ENCODE results near the gene CFB. TPM values are rescaled to one million over a fixed set of nuclear protein-coding genes. Genes with fewer than 3 reads are reported as not detected.
"Not testable (repeated sequence)": the region's sequence is repeated elsewhere in the genome, so short reads cannot be mapped to it uniquely, and the experiment has no call there.

Gene CFB
- total RNA-seq, 2 donors from 2014 or later: 0.65 TPM; not detected in 1

DNA sequence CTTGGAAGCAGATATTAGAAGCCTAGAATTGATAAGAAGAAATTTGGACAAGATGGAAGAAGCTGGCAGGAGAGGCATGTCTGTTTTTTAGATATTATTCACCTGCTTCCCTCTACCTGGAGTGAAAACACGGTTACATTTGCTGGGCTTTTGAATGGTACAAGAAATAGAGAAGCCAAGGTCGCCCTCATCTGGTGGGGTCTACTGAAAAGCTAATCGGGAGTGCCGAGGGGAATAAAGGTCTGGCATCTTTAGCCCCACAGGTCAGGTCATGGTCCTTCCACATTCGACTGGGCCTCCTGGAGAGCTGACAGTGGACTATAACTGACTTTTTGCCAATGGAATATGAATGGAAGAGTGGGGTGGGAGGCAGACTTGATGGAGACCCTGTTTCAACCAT, 23.0 kb upstream of the CFB start:
- Mint-ChIP-seq H3K4me1 (no peaks in the 10 kb centered on the region), H3K27ac (no peak overlapping the region), H3K36me3 (ENCODE audit: low read depth) (no peaks in the 10 kb centered on the region), H3K4me3 (no peak overlapping the region), H3K27me3 (no peaks in the 10 kb centered on the region)
- H3K9me3 ChIP-seq (ENCODE audit: control insufficient read depth, low read length, poor library complexity, severe bottlenecking): no peaks in the 10 kb centered on the region
- ATAC-seq (no peak), DNase-seq (no peak)

GRCh38 chr6:31927242-31927862, 18.5 kb upstream of the CFB start, which contains the start of gene C2:
Gene C2, plus strand, starts transcription at chr6:31927717. Its CDS starts 36 bp downstream, at chr6:31927753.
- Mint-ChIP-seq H3K36me3 (ENCODE audit: low read depth) (no peaks in the 10 kb centered on the region), H3K27ac (no peak within 1 kb of the TSS), H3K4me1 (no peaks in the 10 kb centered on the region), H3K27me3 (peaks cover 5% of the 10 kb centered on the region), H3K4me3 (no peak within 1 kb of the TSS)
- ATAC-seq: no peak
- H3K9me3 ChIP-seq (ENCODE audit: control insufficient read depth, low read length, poor library complexity, severe bottlenecking): no peaks in the 10 kb centered on the region
- DNase-seq: no peak

GRCh38 chr6:31927863-31928671, 17.8 kb upstream of the CFB start:
- ATAC-seq (no peak), DNase-seq (no peak)
- no peaks in the 10 kb centered on the region for H3K36me3 Mint-ChIP-seq (ENCODE audit: low read depth)
- no peaks in the 10 kb centered on the region for H3K4me1 Mint-ChIP-seq
- H3K9me3 ChIP-seq (ENCODE audit: control insufficient read depth, low read length, poor library complexity, severe bottlenecking): no peaks in the 10 kb centered on the region
- peaks cover 5% of the 10 kb centered on the region for H3K27me3 Mint-ChIP-seq
- no peak overlapping the region for H3K4me3 Mint-ChIP-seq
- no peak overlapping the region for H3K27ac Mint-ChIP-seq

- H3K27me3 Mint-ChIP-seq: peaks cover 5% of the 10 kb centered on the region
- no peak overlapping the region for H3K27ac Mint-ChIP-seq
- DNase-seq (no peak), ATAC-seq (no peak)
- H3K4me1 Mint-ChIP-seq: no peaks in the 10 kb centered on the region
- H3K4me3 Mint-ChIP-seq: no peak overlapping the region
- no peaks in the 10 kb centered on the region for H3K9me3 ChIP-seq (ENCODE audit: control insufficient read depth, low read length, poor library complexity, severe bottlenecking)
- H3K36me3 Mint-ChIP-seq (ENCODE audit: low read depth): no peaks in the 10 kb centered on the region
Measured at GRCh38 chr6:31928672-31928939, 17.3 kb upstream of the CFB start.

GRCh38 chr6:31930962-31931361, 14.9 kb upstream of the CFB start:
- ATAC-seq: no peak
- Mint-ChIP-seq H3K27ac (no peak overlapping the region), H3K4me1 (no peaks in the 10 kb centered on the region), H3K4me3 (no peak overlapping the region), H3K27me3 (peaks cover 5% of the 10 kb centered on the region), H3K36me3 (ENCODE audit: low read depth) (no peaks in the 10 kb centered on the region)
- DNase-seq: no peak
- no peaks in the 10 kb centered on the region for H3K9me3 ChIP-seq (ENCODE audit: control insufficient read depth, low read length, poor library complexity, severe bottlenecking)

- not testable (repeated sequence) for H3K9me3 ChIP-seq (ENCODE audit: control insufficient read depth, low read length, poor library complexity, severe bottlenecking); DNase-seq; H3K4me3 Mint-ChIP-seq; H3K4me1 Mint-ChIP-seq; H3K36me3 Mint-ChIP-seq (ENCODE audit: low read depth); H3K27ac Mint-ChIP-seq; H3K27me3 Mint-ChIP-seq; ATAC-seq
Measured at GRCh38 chr6:31932137-31932536, 13.8 kb upstream of the CFB start.

- Mint-ChIP-seq H3K27me3 (peaks cover 5% of the 10 kb centered on the region), H3K4me1 (no peaks in the 10 kb centered on the region), H3K27ac (no peak overlapping the region), H3K36me3 (ENCODE audit: low read depth) (no peaks in the 10 kb centered on the region), H3K4me3 (no peak overlapping the region)
- DNase-seq: no peak
- ATAC-seq: no peak
- H3K9me3 ChIP-seq (ENCODE audit: control insufficient read depth, low read length, poor library complexity, severe bottlenecking): no peaks in the 10 kb centered on the region
Measured at GRCh38 chr6:31933537-31933936, 12.4 kb upstream of the CFB start.

GRCh38 chr6:31935021-31935420, 10.9 kb upstream of the CFB start:
- H3K27ac Mint-ChIP-seq: no peak overlapping the region
- ATAC-seq: no peak
- H3K36me3 Mint-ChIP-seq (ENCODE audit: low read depth): no peaks in the 10 kb centered on the region
- peaks cover 5% of the 10 kb centered on the region for H3K27me3 Mint-ChIP-seq
- H3K9me3 ChIP-seq (ENCODE audit: control insufficient read depth, low read length, poor library complexity, severe bottlenecking): no peaks in the 10 kb centered on the region
- H3K4me3 Mint-ChIP-seq: no peak overlapping the region
- no peaks in the 10 kb centered on the region for H3K4me1 Mint-ChIP-seq
- DNase-seq: no peak

GRCh38 chr6:31935823-31936222, 10.1 kb upstream of the CFB start:
- no peak for ATAC-seq
- H3K27ac Mint-ChIP-seq: no peak overlapping the region
- peaks cover 6% of the 10 kb centered on the region for H3K27me3 Mint-ChIP-seq
- no peaks in the 10 kb centered on the region for H3K4me1 Mint-ChIP-seq
- no peak for DNase-seq
- H3K36me3 Mint-ChIP-seq (ENCODE audit: low read depth): no peaks in the 10 kb centered on the region
- H3K4me3 Mint-ChIP-seq: no peak overlapping the region
- no peaks in the 10 kb centered on the region for H3K9me3 ChIP-seq (ENCODE audit: control insufficient read depth, low read length, poor library complexity, severe bottlenecking)

- no peak overlapping the region for H3K27ac Mint-ChIP-seq
- H3K4me3 Mint-ChIP-seq: no peak overlapping the region
- DNase-seq (no peak), ATAC-seq (no peak)
- H3K4me1 Mint-ChIP-seq: no peaks in the 10 kb centered on the region
- no peaks in the 10 kb centered on the region for H3K9me3 ChIP-seq (ENCODE audit: control insufficient read depth, low read length, poor library complexity, severe bottlenecking)
- H3K36me3 Mint-ChIP-seq (ENCODE audit: low read depth): no peaks in the 10 kb centered on the region
- H3K27me3 Mint-ChIP-seq: peaks cover 39% of the 10 kb centered on the region
Measured at GRCh38 chr6:31940256-31940664, 5.6 kb upstream of the CFB start.

- H3K36me3 Mint-ChIP-seq (ENCODE audit: low read depth): no peaks in the 10 kb centered on the region
- DNase-seq (no peak), ATAC-seq (no peak)
- H3K27ac Mint-ChIP-seq: no peak overlapping the region
- H3K27me3 Mint-ChIP-seq: peaks cover 44% of the 10 kb centered on the region
- H3K9me3 ChIP-seq (ENCODE audit: control insufficient read depth, low read length, poor library complexity, severe bottlenecking): no peaks in the 10 kb centered on the region
- H3K4me3 Mint-ChIP-seq: no peak overlapping the region
- H3K4me1 Mint-ChIP-seq: peaks cover 8% of the 10 kb centered on the region
Measured at GRCh38 chr6:31943742-31944141, 2.2 kb upstream of the CFB start.

- no peak overlapping the region for H3K4me3 Mint-ChIP-seq
- no peak overlapping the region for H3K27ac Mint-ChIP-seq
- DNase-seq (no peak), ATAC-seq (no peak)
- H3K4me1 Mint-ChIP-seq: peaks cover 8% of the 10 kb centered on the region
- H3K36me3 Mint-ChIP-seq (ENCODE audit: low read depth): no peaks in the 10 kb centered on the region
- H3K27me3 Mint-ChIP-seq: peaks cover 44% of the 10 kb centered on the region
- H3K9me3 ChIP-seq (ENCODE audit: control insufficient read depth, low read length, poor library complexity, severe bottlenecking): no peaks in the 10 kb centered on the region
Measured at GRCh38 chr6:31945154-31945506, 765 bp upstream of the CFB start.

DNA sequence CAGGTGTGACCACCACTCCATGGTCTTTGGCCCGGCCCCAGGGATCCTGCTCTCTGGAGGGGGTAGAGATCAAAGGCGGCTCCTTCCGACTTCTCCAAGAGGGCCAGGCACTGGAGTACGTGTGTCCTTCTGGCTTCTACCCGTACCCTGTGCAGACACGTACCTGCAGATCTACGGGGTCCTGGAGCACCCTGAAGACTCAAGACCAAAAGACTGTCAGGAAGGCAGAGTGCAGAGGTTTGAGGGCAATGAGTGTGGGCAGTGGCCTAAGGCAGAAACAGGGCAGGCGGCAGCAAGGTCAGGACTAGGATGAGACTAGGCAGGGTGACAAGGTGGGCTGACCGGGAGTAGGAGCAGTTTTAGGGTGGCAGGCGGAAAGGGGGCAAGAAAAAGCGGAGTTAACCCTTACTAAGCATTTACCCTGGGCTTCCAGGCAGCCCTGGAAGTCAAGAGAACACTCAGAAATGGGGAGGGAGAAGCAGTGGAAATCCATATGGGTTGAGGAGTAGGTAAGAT, 533 bp downstream of the CFB start:
- no peak for ATAC-seq
- no peak overlapping the region for H3K27ac Mint-ChIP-seq

More for the DNA sequence above, 533 bp downstream of the CFB start:
- no peak for DNase-seq
- peaks cover 34% of the 10 kb centered on the region for H3K27me3 Mint-ChIP-seq
- H3K9me3 ChIP-seq (ENCODE audit: control insufficient read depth, low read length, poor library complexity, severe bottlenecking): no peaks in the 10 kb centered on the region
- peaks cover 8% of the 10 kb centered on the region for H3K4me1 Mint-ChIP-seq
- H3K4me3 Mint-ChIP-seq: no peak overlapping the region
- no peaks in the 10 kb centered on the region for H3K36me3 Mint-ChIP-seq (ENCODE audit: low read depth)

Measured in T-helper 17 cell (primary cell).